Erythroblast (primary cell): ENCODE measurements around the gene ASXL1.

Experiments used
- GATA1 ChIP-seq: IDR thresholded peaks from 2 replicates; pipeline ENCODE4 v1.6.1; 2011; ENCODE audit warnings: low read depth, mild to moderate bottlenecking, control low read depth, low read length, moderate library complexity
- POLR2A ChIP-seq: IDR thresholded peaks from 2 replicates; pipeline ENCODE4 v1.6.1; 2011; ENCODE audit warnings: mild to moderate bottlenecking, low read length

GRCh38 chr20:32312718-32313424 is 45.3 kb upstream of the ASXL1 start:
- no peak for TF ChIP-seq POLR2A
- no peak for TF ChIP-seq GATA1
